B cell (primary cell): Measurements from ENCODE around the gene MALRD1.
"Not testable (repeated sequence)": the region's sequence is repeated elsewhere in the genome, so short reads cannot be mapped to it uniquely, and the experiment has no call there.

Source experiments
- CTCF ChIP-seq: fragments of 200-600 bp; IDR thresholded peaks from one replicate; pipeline ENCODE4 v1.8.0; 2022; ENCODE audit warnings: antibody characterized with exemption, mild to moderate bottlenecking
- EZH2 ChIP-seq: IDR thresholded peaks from 2 replicates; pipeline ENCODE4 v1.6.1; 2012; ENCODE audit warnings: borderline replicate concordance, low read depth, mild to moderate bottlenecking, moderate library complexity, low read length; ENCODE audit not compliant: insufficient read depth, poor library complexity, severe bottlenecking

- not testable (repeated sequence) for TF ChIP-seq EZH2, CTCF
These were observed 461.6 kb downstream of the MALRD1 start for GRCh38 chr10:19510005-19510732.
